WTC11 (cell line): ENCODE measurements around the gene DEPDC4. TPM values are rescaled to one million over a fixed set of nuclear protein-coding genes. Genes with fewer than 3 reads are reported as not detected.
"Not testable (repeated sequence)": the region's sequence is repeated elsewhere in the genome, so short reads cannot be mapped to it uniquely, and the experiment has no call there.

ENCODE experiments used
- ATAC-seq: fragments of 200-7000 bp; cut with Tn5 transposase; 2 replicates; pipeline ENCODE4 v1.10.0; 2021; ENCODE audit warnings: mild to moderate bottlenecking, moderate library complexity
- CTCF ChIA-PET: fragments of 300-600 bp; sonication (Branson Sonifier 250); formaldehyde crosslinking; loops from one replicate; lab custom pipeline; 2021; ENCODE audit warnings: antibody characterized with exemption; lab: Charles Lee
- POLR2A ChIA-PET: fragments of 350-600 bp; sonication (Branson Sonifier 250); formaldehyde crosslinking; loops from one replicate; lab custom pipeline; 2021; ENCODE audit warnings: antibody characterized with exemption; lab: Charles Lee
- DNase-seq: peaks from one replicate; pipeline ENCODE4 v3.0.0; 2021; ENCODE audit warnings: low spot score
- H3K27ac Mint-ChIP-seq: 2 replicates; pipeline ENCODE4 v1.8.0; 2021; ENCODE audit warnings: mixed read lengths
- H3K27me3 Mint-ChIP-seq: 2 replicates; pipeline ENCODE4 v1.8.0; 2021; ENCODE audit warnings: low read depth, mild to moderate bottlenecking, moderate library complexity, mixed read lengths
- H3K36me3 Mint-ChIP-seq: 2 replicates; pipeline ENCODE4 v1.8.0; 2021; ENCODE audit warnings: mixed read lengths
- H3K4me1 Mint-ChIP-seq: 2 replicates; pipeline ENCODE4 v1.8.0; 2022; ENCODE audit warnings: mixed read lengths
- H3K4me3 Mint-ChIP-seq: 2 replicates; pipeline ENCODE4 v1.8.0; 2021; ENCODE audit warnings: mild to moderate bottlenecking, moderate library complexity, mixed read lengths
- H3K9me3 Mint-ChIP-seq: 2 replicates; pipeline ENCODE4 v1.8.0; 2021; ENCODE audit warnings: mixed read lengths
- AR ChIP-seq: fragments of 250-450 bp; sonication (Bioruptor Pico); IDR thresholded peaks from 2 replicates; pipeline ENCODE4 v1.9.0; 2021; ENCODE audit warnings: mild to moderate bottlenecking
- ARID4B ChIP-seq: sonication (generic); formaldehyde crosslinking; IDR thresholded peaks from 2 replicates; pipeline ENCODE4 v1.8.0; 2023; ENCODE audit warnings: missing genetic modification reagents, mild to moderate bottlenecking, borderline replicate concordance
- CTCF ChIP-seq: fragments of 200-600 bp; IDR thresholded peaks from 2 replicates; pipeline ENCODE4 v1.8.0; 2022; ENCODE audit warnings: antibody characterized with exemption
- E2F5 ChIP-seq: sonication (generic); formaldehyde crosslinking; IDR thresholded peaks from 2 replicates; pipeline ENCODE4 v1.8.1; 2022; ENCODE audit warnings: mild to moderate bottlenecking, moderate library complexity, missing genetic modification reagents
- JUN ChIP-seq: sonication (generic); formaldehyde crosslinking; IDR thresholded peaks from 2 replicates; pipeline ENCODE4 v1.8.0; 2023; ENCODE audit warnings: mild to moderate bottlenecking, missing genetic modification reagents
- NFYB ChIP-seq: sonication (generic); formaldehyde crosslinking; conservative IDR thresholded peaks from 2 replicates; pipeline ENCODE4 v1.8.0; 2022; ENCODE audit warnings: low read depth, missing genetic modification reagents
- ZNF512 ChIP-seq: sonication (generic); formaldehyde crosslinking; IDR thresholded peaks from 2 replicates; pipeline ENCODE4 v1.8.1; 2022; ENCODE audit warnings: missing genetic modification reagents, borderline replicate concordance
- total RNA-seq: library from RNA; stranded (reverse); gene quantifications from 3 replicates; pipeline ENCODE4 v1.2.3, GENCODE V29; 2021

The DEPDC4 gene
- total RNA-seq, 1 experiment from 2014 or later, result 5.5 TPM

GRCh38 chr12:100302081-100302480, 35.2 kb upstream of the DEPDC4 start:
- Mint-ChIP-seq H3K9me3 (peaks cover 58% of the 10 kb centered on the region), H3K36me3 (peaks cover 88% of the 10 kb centered on the region), H3K27me3 (no peaks in the 10 kb centered on the region)
- POLR2A ChIA-PET, result no interaction called here
- TF ChIP-seq CTCF, result no peak
- no peak for TF ChIP-seq NFYB
- TF ChIP-seq, all 79 proteins: peak for 0
- Mint-ChIP-seq H3K4me1 (no peaks in the 10 kb centered on the region), H3K4me3 (no peak overlapping the region), H3K27ac (no peak overlapping the region)
- CTCF ChIA-PET, result no interaction called here
- ATAC-seq (no peak), DNase-seq (no peak)

- no peak overlapping the region for H3K4me3 Mint-ChIP-seq
- H3K27me3 Mint-ChIP-seq, result no peaks in the 10 kb centered on the region
- CTCF ChIA-PET, result no interaction called here
- POLR2A ChIA-PET, result no interaction called here
- peaks cover 20% of the 10 kb centered on the region for H3K9me3 Mint-ChIP-seq
- H3K36me3 Mint-ChIP-seq, result peaks cover 61% of the 10 kb centered on the region
- H3K4me1 Mint-ChIP-seq, result no peaks in the 10 kb centered on the region
- no peak for ATAC-seq
- TF ChIP-seq JUN (CRISPR knock-in tag) (no peak), E2F5 (CRISPR knock-in tag) (no peak), ARID4B (CRISPR knock-in tag) (no peak), ZNF512 (CRISPR knock-in tag) (no peak), NFYB (no peak), AR (CRISPR knock-in tag) (no peak)
- no peak overlapping the region for H3K27ac Mint-ChIP-seq
- no peak for DNase-seq
These were observed 29.1 kb upstream of the DEPDC4 start for GRCh38 chr12:100295764-100296555.

- H3K27me3 Mint-ChIP-seq, ATAC-seq, H3K4me1 Mint-ChIP-seq, CTCF ChIA-PET, H3K27ac Mint-ChIP-seq, H3K9me3 Mint-ChIP-seq, POLR2A ChIA-PET, H3K4me3 Mint-ChIP-seq, DNase-seq: not testable (repeated sequence)
- H3K36me3 Mint-ChIP-seq, result peaks cover 49% of the 10 kb centered on the region
These were observed 27.5 kb upstream of the DEPDC4 start for GRCh38 chr12:100294366-100294765.
